OCI-LY7 (cell line): ENCODE data around the gene DPEP2. TPM values are rescaled to one million over a fixed set of nuclear protein-coding genes. Genes with fewer than 3 reads are reported as not detected.

ENCODE experiments used
- BruUV-seq: library from RNA; stranded (reverse); fragments of 400-500 nt; replicated peaks from 2 replicates; lab custom pipeline; 2021; lab: Mats Ljungman, UMichigan
- CTCF ChIA-PET: fragments of 300-600 bp; sonication (Branson Sonifier 250); formaldehyde crosslinking; loops from one replicate; lab custom pipeline; 2022; ENCODE audit warnings: antibody characterized with exemption; ENCODE audit not compliant: unreplicated experiment; lab: Charles Lee
- POLR2A ChIA-PET: fragments of 300-600 bp; sonication (Branson Sonifier 250); formaldehyde crosslinking; loops from one replicate; lab custom pipeline; 2022; ENCODE audit warnings: antibody characterized with exemption; lab: Charles Lee
- DNase-seq: peaks from one replicate; pipeline ENCODE4 v3.0.0-alpha.2; 2015; ENCODE audit warnings: low spot score
- H2AFZ ChIP-seq: fragments of 200-600 bp; sonication (generic), shearing (Covaris generic); 2 replicates; pipeline ENCODE4 v1.6.1; 2014; ENCODE audit warnings: mild to moderate bottlenecking, antibody characterized with exemption, low read length, moderate library complexity
- H3K27ac ChIP-seq: fragments of 200-600 bp; sonication (generic); 2 replicates; pipeline ENCODE4 v1.5.1; 2014; ENCODE audit warnings: mixed run types, low read depth, mild to moderate bottlenecking, moderate library complexity, low read length, inconsistent platforms; ENCODE audit not compliant: poor library complexity, severe bottlenecking
- H3K36me3 ChIP-seq: fragments of 200-600 bp; sonication (generic); 2 replicates; pipeline ENCODE4 v1.6.1; 2014; ENCODE audit warnings: mild to moderate bottlenecking, antibody characterized with exemption, low read length, moderate library complexity, mixed read lengths; ENCODE audit not compliant: insufficient read depth
- H3K4me1 ChIP-seq: fragments of 200-600 bp; sonication (generic); 2 replicates; pipeline ENCODE4 v1.5.1; 2014; ENCODE audit warnings: mild to moderate bottlenecking, low read length; ENCODE audit not compliant: insufficient read depth, poor library complexity, severe bottlenecking
- H3K4me2 ChIP-seq: fragments of 200-600 bp; sonication (generic); 2 replicates; pipeline ENCODE4 v1.6.1; 2014; ENCODE audit warnings: mild to moderate bottlenecking, low read length
- H3K4me3 ChIP-seq: fragments of 200-600 bp; sonication (generic); 2 replicates; pipeline ENCODE4 v1.5.1; 2014; ENCODE audit warnings: mild to moderate bottlenecking, low read depth, low read length; ENCODE audit not compliant: poor library complexity, severe bottlenecking
- H3K79me2 ChIP-seq: fragments of 200-600 bp; sonication (generic); 2 replicates; pipeline ENCODE4 v1.6.1; 2016; ENCODE audit warnings: low read depth, mild to moderate bottlenecking, low read length, moderate library complexity, mixed read lengths; ENCODE audit not compliant: insufficient read depth
- H3K9me2 ChIP-seq: fragments of 200-600 bp; sonication (generic); 2 replicates; pipeline ENCODE4 v1.6.1; 2016; ENCODE audit warnings: mild to moderate bottlenecking, low read length, mixed read lengths; ENCODE audit not compliant: insufficient read depth
- H3K9me3 ChIP-seq: fragments of 200-600 bp; sonication (generic); 2 replicates; pipeline ENCODE4 v1.6.1; 2014; ENCODE audit warnings: mild to moderate bottlenecking, mixed run types, low read length, mixed read lengths
- H4K20me1 ChIP-seq: fragments of 200-600 bp; sonication (generic); 2 replicates; pipeline ENCODE4 v1.6.1; 2014; ENCODE audit warnings: mild to moderate bottlenecking, antibody characterized with exemption, low read length, moderate library complexity, mixed read lengths; ENCODE audit not compliant: insufficient read depth
- EZH2phosphoT487 ChIP-seq: fragments of 200-600 bp; sonication (generic); IDR thresholded peaks from 2 replicates; pipeline ENCODE4 v1.6.1; 2018; ENCODE audit warnings: low read depth, borderline replicate concordance, mild to moderate bottlenecking, mixed run types, antibody characterized with exemption, low read length, moderate library complexity, mixed read lengths
- intact Hi-C: fragments of 100-400 bp; cut with micrococcal nuclease; formaldehyde crosslinking; loops from one replicate; pipeline ENCODE4 v1.10.0; 2022; ENCODE audit not compliant: unreplicated experiment
- total RNA-seq, 2 experiments: library from RNA; depleted of rRNA in 1 of 2; stranded (reverse); fragments of >200 nt in 1 of 2; shearing (Covaris generic) in 1 of 2; gene quantifications; 2 replicates each; pipeline ENCODE4 v1.2.3, GENCODE V29; 2014 to 2022
- TF ChIP-seq, protein P1 (sequence below): fragments of 200-600 bp; sonication (generic); conservative IDR thresholded peaks from 2 replicates; pipeline ENCODE4 v1.5.1; 2014; ENCODE audit warnings: mild to moderate bottlenecking, antibody characterized with exemption, low read length, moderate library complexity, mixed read lengths

The DPEP2 gene
- total RNA-seq, 2 experiments from 2014 or later = 0.22 to 0.23 TPM

DNA sequence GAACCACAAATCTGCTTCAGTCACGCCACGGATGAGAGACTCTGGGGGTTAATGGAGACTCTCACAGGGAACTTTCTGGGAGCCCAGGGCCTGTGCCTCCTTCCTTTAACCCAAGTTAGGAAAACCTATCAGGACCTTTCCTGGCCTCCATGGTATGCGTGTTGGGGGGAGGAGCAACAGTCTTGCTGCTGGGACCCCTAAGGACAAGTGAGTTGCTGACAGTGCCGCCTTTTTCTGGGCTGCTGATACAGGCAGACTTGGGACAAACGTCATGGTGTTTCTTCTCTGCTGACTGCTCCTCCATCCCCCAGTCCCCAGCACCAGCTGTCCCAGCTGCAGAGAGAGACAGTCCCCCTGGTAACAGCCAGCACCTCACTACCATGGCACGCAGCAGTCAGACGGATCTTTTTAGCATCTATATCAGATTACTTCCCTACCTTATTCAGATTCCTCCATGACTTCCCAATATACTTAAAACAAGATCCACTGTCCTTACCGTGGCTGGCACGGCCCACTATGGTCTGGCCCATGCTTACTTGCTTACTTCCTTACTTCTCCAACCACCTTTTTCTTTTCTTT lies 10.0 kb upstream of the DPEP2 start:
- no peak for DNase-seq
- Histone ChIP-seq H3K4me2 (no peak overlapping the region), H3K79me2 (no peaks in the 10 kb centered on the region), H4K20me1 (no peaks in the 10 kb centered on the region), H3K36me3 (no peaks in the 10 kb centered on the region), H3K27ac (no peak overlapping the region), H3K9me3 (no peaks in the 10 kb centered on the region), H2AFZ (no peak overlapping the region), H3K4me3 (no peak overlapping the region), H3K4me1 (peaks cover 19% of the 10 kb centered on the region), H3K9me2 (no peaks in the 10 kb centered on the region)
- TF ChIP-seq EZH2phosphoT487 = no peak
- TF ChIP-seq, protein P1, sequence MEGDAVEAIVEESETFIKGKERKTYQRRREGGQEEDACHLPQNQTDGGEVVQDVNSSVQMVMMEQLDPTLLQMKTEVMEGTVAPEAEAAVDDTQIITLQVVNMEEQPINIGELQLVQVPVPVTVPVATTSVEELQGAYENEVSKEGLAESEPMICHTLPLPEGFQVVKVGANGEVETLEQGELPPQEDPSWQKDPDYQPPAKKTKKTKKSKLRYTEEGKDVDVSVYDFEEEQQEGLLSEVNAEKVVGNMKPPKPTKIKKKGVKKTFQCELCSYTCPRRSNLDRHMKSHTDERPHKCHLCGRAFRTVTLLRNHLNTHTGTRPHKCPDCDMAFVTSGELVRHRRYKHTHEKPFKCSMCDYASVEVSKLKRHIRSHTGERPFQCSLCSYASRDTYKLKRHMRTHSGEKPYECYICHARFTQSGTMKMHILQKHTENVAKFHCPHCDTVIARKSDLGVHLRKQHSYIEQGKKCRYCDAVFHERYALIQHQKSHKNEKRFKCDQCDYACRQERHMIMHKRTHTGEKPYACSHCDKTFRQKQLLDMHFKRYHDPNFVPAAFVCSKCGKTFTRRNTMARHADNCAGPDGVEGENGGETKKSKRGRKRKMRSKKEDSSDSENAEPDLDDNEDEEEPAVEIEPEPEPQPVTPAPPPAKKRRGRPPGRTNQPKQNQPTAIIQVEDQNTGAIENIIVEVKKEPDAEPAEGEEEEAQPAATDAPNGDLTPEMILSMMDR = no peak
- ChIA-PET POLR2A (no interaction called here), CTCF (no interaction called here)
- no TSS peak for BruUV-seq
- intact Hi-C loops = no loop called here

DNA sequence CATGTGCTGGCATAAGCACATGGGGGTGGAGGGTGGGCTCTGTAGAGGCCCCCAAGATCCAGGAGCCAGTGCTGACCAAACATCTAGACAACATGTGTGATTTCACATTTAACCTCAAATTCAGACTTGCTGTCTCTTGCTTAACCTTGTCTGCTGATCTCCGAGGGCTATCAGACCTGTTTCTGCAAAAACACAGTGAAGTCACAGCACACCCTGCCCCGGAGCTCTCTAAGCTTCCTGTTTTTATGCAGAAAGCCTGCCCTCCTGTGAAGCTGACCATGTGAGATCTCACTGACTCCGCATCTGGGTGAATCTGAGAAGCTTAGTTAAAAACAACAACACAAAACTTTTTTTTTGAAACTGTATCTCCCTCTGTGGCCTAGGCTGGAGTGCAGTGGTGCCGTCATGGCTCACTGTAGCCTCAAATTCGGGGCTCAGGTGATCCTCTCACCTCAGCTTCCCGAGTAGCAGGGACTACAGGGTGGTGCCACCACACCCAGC lies 6.6 kb upstream of the DPEP2 start:
- H2AFZ ChIP-seq = peak overlapping the region; percentile 84
- intact Hi-C loops = no loop called here
- ChIA-PET CTCF (interaction anchor here (0.6 to 0.9 kb wide), 2 partner anchors 11 to 16 kb away, joined by 5 read pairs; no protein-coding TSS in a partner anchor), POLR2A (interaction anchor here (1.0 kb wide), 1 partner anchor 22 kb away, joined by 3 read pairs; no protein-coding TSS in a partner anchor)
- no TSS peak for BruUV-seq
- no peaks in the 10 kb centered on the region for H3K79me2 ChIP-seq
- H3K9me2 ChIP-seq = no peaks in the 10 kb centered on the region
- peak; percentile 65 for DNase-seq
- no peak overlapping the region for H3K4me3 ChIP-seq
- no peaks in the 10 kb centered on the region for H3K9me3 ChIP-seq
- peak overlapping the region; percentile 7; the same call in 1 of the 2 replicates for H3K4me2 ChIP-seq
- TF ChIP-seq, protein P1 = no peak
- no peak for TF ChIP-seq EZH2phosphoT487
- H3K4me1 ChIP-seq = peaks cover 8% of the 10 kb centered on the region
- H3K27ac ChIP-seq = no peak overlapping the region
- H3K36me3 ChIP-seq = no peaks in the 10 kb centered on the region
- H4K20me1 ChIP-seq = no peaks in the 10 kb centered on the region

DNA sequence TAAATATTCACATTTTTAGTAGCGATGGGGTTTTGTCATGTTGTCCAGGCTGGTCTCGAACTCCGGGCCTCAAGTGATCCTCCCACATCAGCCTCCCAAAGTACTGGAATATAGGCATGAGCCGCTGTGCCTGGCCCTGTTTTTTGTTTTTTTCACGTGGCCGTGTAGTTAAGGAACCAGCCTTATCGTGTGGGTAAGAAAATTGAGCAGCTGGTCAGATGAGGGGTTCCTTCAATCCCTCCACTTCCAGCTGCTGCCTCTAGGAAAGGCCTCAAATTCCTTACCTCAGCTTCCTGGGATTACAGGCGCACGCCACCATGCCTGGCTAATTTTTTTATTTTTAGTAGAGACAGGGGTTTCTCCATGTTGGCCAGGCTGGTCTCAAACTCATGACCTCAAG lies 5.9 kb upstream of the DPEP2 start:
- intact Hi-C loops = no loop called here
- Histone ChIP-seq H3K9me3 (no peaks in the 10 kb centered on the region), H2AFZ (peak overlapping the region; percentile 84; the same call in 1 of the 2 replicates), H3K27ac (no peak overlapping the region), H3K79me2 (no peaks in the 10 kb centered on the region), H3K4me3 (no peak overlapping the region), H4K20me1 (no peaks in the 10 kb centered on the region), H3K36me3 (no peaks in the 10 kb centered on the region), H3K4me1 (peaks cover 14% of the 10 kb centered on the region), H3K4me2 (no peak overlapping the region), H3K9me2 (no peaks in the 10 kb centered on the region)
- no peak for DNase-seq
- TF ChIP-seq EZH2phosphoT487 = no peak
- TF ChIP-seq, protein P1 = no peak
- no TSS peak for BruUV-seq
- ChIA-PET CTCF (interaction anchor here (0.9 kb wide), 1 partner anchor 11 kb away, joined by 5 read pairs; no protein-coding TSS in a partner anchor), POLR2A (interaction anchor here (1.0 kb wide), 1 partner anchor 21 kb away, joined by 3 read pairs; no protein-coding TSS in a partner anchor)
